OCI-LY7 (cell line): ENCODE data around the gene KCNIP4. TPM values are rescaled to one million over a fixed set of nuclear protein-coding genes. Genes with fewer than 3 reads are reported as not detected.

Source experiments
- BruUV-seq: library from RNA; stranded (reverse); fragments of 400-500 nt; replicated peaks from 2 replicates; lab custom pipeline; 2021; lab: Mats Ljungman, UMichigan
- CTCF ChIA-PET: fragments of 300-600 bp; sonication (Branson Sonifier 250); formaldehyde crosslinking; loops from one replicate; lab custom pipeline; 2022; ENCODE audit warnings: antibody characterized with exemption; ENCODE audit not compliant: unreplicated experiment; lab: Charles Lee
- POLR2A ChIA-PET: fragments of 300-600 bp; sonication (Branson Sonifier 250); formaldehyde crosslinking; loops from one replicate; lab custom pipeline; 2022; ENCODE audit warnings: antibody characterized with exemption; lab: Charles Lee
- DNase-seq: peaks from one replicate; pipeline ENCODE4 v3.0.0-alpha.2; 2015; ENCODE audit warnings: low spot score
- H2AFZ ChIP-seq: fragments of 200-600 bp; sonication (generic), shearing (Covaris generic); 2 replicates; pipeline ENCODE4 v1.6.1; 2014; ENCODE audit warnings: mild to moderate bottlenecking, antibody characterized with exemption, low read length, moderate library complexity
- H3K27ac ChIP-seq: fragments of 200-600 bp; sonication (generic); 2 replicates; pipeline ENCODE4 v1.5.1; 2014; ENCODE audit warnings: mixed run types, low read depth, mild to moderate bottlenecking, moderate library complexity, low read length, inconsistent platforms; ENCODE audit not compliant: poor library complexity, severe bottlenecking
- H3K36me3 ChIP-seq: fragments of 200-600 bp; sonication (generic); 2 replicates; pipeline ENCODE4 v1.6.1; 2014; ENCODE audit warnings: mild to moderate bottlenecking, antibody characterized with exemption, low read length, moderate library complexity, mixed read lengths; ENCODE audit not compliant: insufficient read depth
- H3K4me1 ChIP-seq: fragments of 200-600 bp; sonication (generic); 2 replicates; pipeline ENCODE4 v1.5.1; 2014; ENCODE audit warnings: mild to moderate bottlenecking, low read length; ENCODE audit not compliant: insufficient read depth, poor library complexity, severe bottlenecking
- H3K4me2 ChIP-seq: fragments of 200-600 bp; sonication (generic); 2 replicates; pipeline ENCODE4 v1.6.1; 2014; ENCODE audit warnings: mild to moderate bottlenecking, low read length
- H3K4me3 ChIP-seq: fragments of 200-600 bp; sonication (generic); 2 replicates; pipeline ENCODE4 v1.5.1; 2014; ENCODE audit warnings: mild to moderate bottlenecking, low read depth, low read length; ENCODE audit not compliant: poor library complexity, severe bottlenecking
- H3K79me2 ChIP-seq: fragments of 200-600 bp; sonication (generic); 2 replicates; pipeline ENCODE4 v1.6.1; 2016; ENCODE audit warnings: low read depth, mild to moderate bottlenecking, low read length, moderate library complexity, mixed read lengths; ENCODE audit not compliant: insufficient read depth
- H3K9me2 ChIP-seq: fragments of 200-600 bp; sonication (generic); 2 replicates; pipeline ENCODE4 v1.6.1; 2016; ENCODE audit warnings: mild to moderate bottlenecking, low read length, mixed read lengths; ENCODE audit not compliant: insufficient read depth
- H3K9me3 ChIP-seq: fragments of 200-600 bp; sonication (generic); 2 replicates; pipeline ENCODE4 v1.6.1; 2014; ENCODE audit warnings: mild to moderate bottlenecking, mixed run types, low read length, mixed read lengths
- H4K20me1 ChIP-seq: fragments of 200-600 bp; sonication (generic); 2 replicates; pipeline ENCODE4 v1.6.1; 2014; ENCODE audit warnings: mild to moderate bottlenecking, antibody characterized with exemption, low read length, moderate library complexity, mixed read lengths; ENCODE audit not compliant: insufficient read depth
- CTCF ChIP-seq: fragments of 200-600 bp; sonication (generic); conservative IDR thresholded peaks from 2 replicates; pipeline ENCODE4 v1.5.1; 2014; ENCODE audit warnings: mild to moderate bottlenecking, antibody characterized with exemption, low read length, moderate library complexity, mixed read lengths
- EZH2phosphoT487 ChIP-seq: fragments of 200-600 bp; sonication (generic); IDR thresholded peaks from 2 replicates; pipeline ENCODE4 v1.6.1; 2018; ENCODE audit warnings: low read depth, borderline replicate concordance, mild to moderate bottlenecking, mixed run types, antibody characterized with exemption, low read length, moderate library complexity, mixed read lengths
- intact Hi-C: fragments of 100-400 bp; cut with micrococcal nuclease; formaldehyde crosslinking; loops from one replicate; pipeline ENCODE4 v1.10.0; 2022; ENCODE audit not compliant: unreplicated experiment
- total RNA-seq, 2 experiments: library from RNA; depleted of rRNA in 1 of 2; stranded (reverse); fragments of >200 nt in 1 of 2; shearing (Covaris generic) in 1 of 2; gene quantifications; 2 replicates each; pipeline ENCODE4 v1.2.3, GENCODE V29; 2014 to 2022

Gene KCNIP4
- total RNA-seq, 2 experiments from 2014 or later: not detected

- no peak overlapping the region for H3K4me2 ChIP-seq
- ChIA-PET POLR2A (no interaction called here), CTCF (no interaction called here)
- intact Hi-C loops: no loop called here
- BruUV-seq: no TSS peak
- no peaks in the 10 kb centered on the region for H3K9me3 ChIP-seq
- no peak overlapping the region for H2AFZ ChIP-seq
- H3K4me1 ChIP-seq: no peaks in the 10 kb centered on the region
- no peaks in the 10 kb centered on the region for H3K9me2 ChIP-seq
- no peak for DNase-seq
- no peak for TF ChIP-seq EZH2phosphoT487
- no peak for TF ChIP-seq CTCF
- H3K79me2 ChIP-seq: no peaks in the 10 kb centered on the region
- no peaks in the 10 kb centered on the region for H3K36me3 ChIP-seq
- H4K20me1 ChIP-seq: no peaks in the 10 kb centered on the region
- H3K27ac ChIP-seq: no peak overlapping the region
- H3K4me3 ChIP-seq: no peak overlapping the region
These were observed 249.1 kb downstream of the KCNIP4 start for GRCh38 chr4:21699446-21699845.

GRCh38 chr4:21697583-21697982 lies 251.0 kb downstream of the KCNIP4 start:
- CTCF ChIA-PET: no interaction called here
- Histone ChIP-seq H2AFZ (no peak overlapping the region), H3K4me2 (no peak overlapping the region), H3K79me2 (no peaks in the 10 kb centered on the region), H3K9me3 (no peaks in the 10 kb centered on the region), H3K4me1 (no peaks in the 10 kb centered on the region), H3K9me2 (no peaks in the 10 kb centered on the region), H3K4me3 (no peak overlapping the region), H4K20me1 (no peaks in the 10 kb centered on the region), H3K36me3 (no peaks in the 10 kb centered on the region), H3K27ac (no peak overlapping the region)
- no peak for DNase-seq
- POLR2A ChIA-PET: no interaction called here
- intact Hi-C loops: no loop called here
- no peak for TF ChIP-seq EZH2phosphoT487
- no TSS peak for BruUV-seq

DNA sequence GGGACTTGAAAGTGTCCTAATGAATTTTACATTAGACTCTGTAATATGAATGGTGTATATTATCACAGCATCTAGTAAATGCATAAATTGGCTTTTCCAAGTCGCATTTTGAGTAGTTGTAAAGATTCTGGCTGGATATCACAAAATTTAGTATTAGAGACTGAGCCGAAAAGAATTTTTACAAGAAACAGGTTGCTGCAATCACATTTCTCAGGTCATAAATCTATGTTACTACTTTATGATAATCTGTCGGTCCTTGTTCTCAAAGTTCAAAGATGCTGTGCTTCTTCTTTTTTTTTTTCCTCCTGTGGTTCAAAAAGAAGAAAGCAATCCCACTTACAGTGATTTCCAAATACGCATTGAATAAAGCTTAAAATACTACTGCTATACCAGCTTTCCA lies 253.4 kb downstream of the KCNIP4 start:
- TF ChIP-seq EZH2phosphoT487: no peak
- TF ChIP-seq CTCF: no peak
- Histone ChIP-seq H3K4me2 (no peak overlapping the region), H3K4me3 (no peak overlapping the region), H4K20me1 (no peaks in the 10 kb centered on the region), H3K79me2 (no peaks in the 10 kb centered on the region), H2AFZ (no peak overlapping the region), H3K36me3 (no peaks in the 10 kb centered on the region), H3K9me3 (no peaks in the 10 kb centered on the region), H3K9me2 (no peaks in the 10 kb centered on the region), H3K27ac (no peak overlapping the region), H3K4me1 (no peaks in the 10 kb centered on the region)
- no TSS peak for BruUV-seq
- DNase-seq: no peak
- POLR2A ChIA-PET: interaction anchor here (0.5 to 1.0 kb wide), 5 partner anchors 39 to 383 kb away, joined by 3 to 4 read pairs (median 3); no protein-coding TSS in a partner anchor
- intact Hi-C loops: no loop called here
- CTCF ChIA-PET: no interaction called here
